ENCODE measurements around the gene LETM1.

GRCh38 chr4:1850276-1850675, 5.7 kb downstream of the LETM1 start:
- no peak for TF ChIP-seq POLR2AphosphoS5 (IDR thresholded peaks at IDR 0.05; ENCODE audit: low read depth, low read length)
- TF ChIP-seq SIN3A (IDR thresholded peaks at IDR 0.05; ENCODE audit: low read depth) = no peak
- TF ChIP-seq CTCF (IDR thresholded peaks at IDR 0.05 in 2 of 3, conservative IDR thresholded peaks at IDR 0.05 in 1 of 3; ENCODE audit: borderline replicate concordance in 1 of 3, insufficient read depth in 1 of 3, low read depth in 2 of 3, low read length in 2 of 3) = no peak
- TF ChIP-seq EGR1 (IDR thresholded peaks at IDR 0.05; ENCODE audit: low read depth) = no peak
- TF ChIP-seq POLR2A (IDR thresholded peaks at IDR 0.05; ENCODE audit: borderline replicate concordance, extremely low read depth, insufficient read depth, insufficient read length) = no peak
- TF ChIP-seq CBX3 (IDR thresholded peaks at IDR 0.05; ENCODE audit: low read depth) = no peak
- TF ChIP-seq, protein P1, sequence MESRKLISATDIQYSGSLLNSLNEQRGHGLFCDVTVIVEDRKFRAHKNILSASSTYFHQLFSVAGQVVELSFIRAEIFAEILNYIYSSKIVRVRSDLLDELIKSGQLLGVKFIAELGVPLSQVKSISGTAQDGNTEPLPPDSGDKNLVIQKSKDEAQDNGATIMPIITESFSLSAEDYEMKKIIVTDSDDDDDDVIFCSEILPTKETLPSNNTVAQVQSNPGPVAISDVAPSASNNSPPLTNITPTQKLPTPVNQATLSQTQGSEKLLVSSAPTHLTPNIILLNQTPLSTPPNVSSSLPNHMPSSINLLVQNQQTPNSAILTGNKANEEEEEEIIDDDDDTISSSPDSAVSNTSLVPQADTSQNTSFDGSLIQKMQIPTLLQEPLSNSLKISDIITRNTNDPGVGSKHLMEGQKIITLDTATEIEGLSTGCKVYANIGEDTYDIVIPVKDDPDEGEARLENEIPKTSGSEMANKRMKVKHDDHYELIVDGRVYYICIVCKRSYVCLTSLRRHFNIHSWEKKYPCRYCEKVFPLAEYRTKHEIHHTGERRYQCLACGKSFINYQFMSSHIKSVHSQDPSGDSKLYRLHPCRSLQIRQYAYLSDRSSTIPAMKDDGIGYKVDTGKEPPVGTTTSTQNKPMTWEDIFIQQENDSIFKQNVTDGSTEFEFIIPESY (IDR thresholded peaks at IDR 0.05; ENCODE audit: extremely low read depth, insufficient replicate concordance, low read length) = no peak
- TF ChIP-seq EZH2 (IDR thresholded peaks at IDR 0.05) = no peak
- TF ChIP-seq EZH2phosphoT487 (IDR thresholded peaks at IDR 0.05; ENCODE audit: borderline replicate concordance) = no peak
- no peak for TF ChIP-seq ZFX (IDR thresholded peaks at IDR 0.05)
- TF ChIP-seq REST (IDR thresholded peaks at IDR 0.05; ENCODE audit: low read depth) = no peak
